Measurements from ENCODE around the gene MOG. TPM values are rescaled to one million over a fixed set of nuclear protein-coding genes. Genes with fewer than 3 reads are reported as not detected.
"Not testable (repeated sequence)": the region's sequence is repeated elsewhere in the genome, so short reads cannot be mapped to it uniquely, and the experiment has no call there.

Gene MOG
- total and polyA plus RNA-seq, 8 donors, result not detected

DNA sequence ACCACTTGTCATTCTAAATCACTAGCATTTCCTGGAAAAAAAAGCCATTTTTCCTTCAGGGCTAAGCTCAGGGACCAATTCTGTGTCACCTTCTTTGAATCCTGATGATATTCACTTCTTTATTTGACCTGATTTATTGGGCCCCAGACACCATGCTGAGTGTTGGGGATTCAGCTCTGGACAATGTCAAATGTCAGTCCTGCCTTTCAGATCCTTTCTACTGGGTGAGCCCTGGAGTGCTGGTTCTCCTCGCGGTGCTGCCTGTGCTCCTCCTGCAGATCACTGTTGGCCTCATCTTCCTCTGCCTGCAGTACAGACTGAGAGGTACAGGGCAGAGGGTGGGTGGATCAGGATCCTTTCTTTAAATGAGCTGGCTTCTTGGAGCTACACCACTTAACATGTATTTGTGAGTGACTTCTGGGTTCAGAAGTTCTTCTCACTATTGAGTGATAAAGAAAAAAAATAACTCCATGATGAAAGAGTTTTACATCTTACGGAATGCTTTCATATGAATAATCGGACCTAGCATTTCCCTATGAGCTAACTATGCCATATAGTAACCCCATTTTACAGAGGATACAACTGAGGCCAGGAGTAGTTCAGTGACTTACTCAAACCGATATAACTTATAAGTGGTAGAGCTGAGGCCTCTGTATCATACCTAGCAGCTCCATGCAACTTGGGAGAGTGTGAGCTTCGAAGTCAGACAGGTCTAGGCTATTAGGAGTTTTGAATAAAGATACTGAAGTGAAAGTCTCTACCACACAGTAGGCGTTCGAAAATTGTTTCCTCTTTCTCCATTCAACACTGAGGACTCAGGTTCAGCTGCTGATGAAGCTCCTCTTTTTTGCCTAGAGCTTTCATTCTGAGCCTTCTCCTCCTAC is 9.3 kb downstream of the MOG start:
- 55 to 61% methylated on average over 8 of the region's 8 CpGs for WGBS, 2 donors
- no peak for FAIRE-seq
- ATAC-seq, result no peak
- Histone ChIP-seq H3K27ac (no peak overlapping the region), H3K36me3 (no peaks in the 10 kb centered on the region), H3K4me3 (no peak overlapping the region), H3K4me1 (no peaks in the 10 kb centered on the region), H3K9me3 (no peaks in the 10 kb centered on the region), H3K27me3 (peaks cover 0 to 8% (median 0%) of the 10 kb centered on the region in 4 donors)
- no peak for TF ChIP-seq CTCF (IDR thresholded peaks at IDR 0.05)
- intact Hi-C loops (cut with DNase I), result no loop called here
- no peak for DNase-seq

DNA sequence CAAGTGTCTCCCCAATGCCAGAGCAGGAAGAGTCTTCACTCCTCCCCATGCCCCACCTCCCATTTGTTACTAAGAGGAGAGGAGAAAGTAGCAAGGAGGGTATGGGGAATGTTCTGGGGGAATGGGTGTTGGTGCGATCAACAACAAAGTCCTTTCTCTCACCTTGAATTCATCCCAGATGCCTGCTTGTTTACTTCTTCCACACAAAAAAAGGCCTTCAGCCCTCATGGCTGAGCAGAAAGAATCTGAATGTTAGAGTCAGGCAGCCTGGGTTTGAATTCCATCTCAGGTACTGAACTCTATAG is 9.9 kb downstream of the MOG start:
- 80 to 92% methylated on average over 1 of the region's 1 CpG for WGBS, 2 donors
- Histone ChIP-seq H3K27ac (no peak overlapping the region), H3K27me3 (peaks cover 0 to 8% (median 0%) of the 10 kb centered on the region in 4 donors), H3K9me3 (no peaks in the 10 kb centered on the region), H3K4me3 (no peak overlapping the region), H3K4me1 (no peaks in the 10 kb centered on the region), H3K36me3 (no peaks in the 10 kb centered on the region)
- no peak for FAIRE-seq
- intact Hi-C loops (cut with DNase I), result no loop called here
- TF ChIP-seq CTCF (IDR thresholded peaks at IDR 0.05), result no peak
- no peak for DNase-seq
- no peak for ATAC-seq

DNA sequence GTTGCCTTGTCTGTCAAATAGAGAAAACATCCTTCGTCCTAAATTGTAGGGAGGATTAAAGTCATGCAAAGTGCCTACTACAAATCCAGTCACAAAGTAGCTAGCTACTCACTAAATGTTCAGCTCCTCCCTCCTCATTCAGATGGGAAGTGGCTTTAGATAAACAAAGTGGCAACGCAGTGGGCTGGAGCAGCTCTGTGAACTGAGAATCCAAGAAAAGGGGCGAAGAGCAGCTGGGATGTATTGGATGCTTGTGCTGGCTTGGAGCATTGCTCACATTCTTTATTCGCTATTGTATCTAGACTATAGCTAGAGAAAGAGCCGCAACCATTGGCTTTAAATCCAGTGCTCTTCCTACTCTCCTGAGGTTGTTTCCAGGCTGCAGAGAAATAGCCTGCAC is 10.3 kb downstream of the MOG start:
- Histone ChIP-seq H3K4me3 (no peak overlapping the region), H3K27me3 (peaks cover 0 to 8% (median 0%) of the 10 kb centered on the region in 4 donors)

GRCh38 chr6:29671026-29671425 is 14.1 kb downstream of the MOG start:
- DNase-seq, result no peak
- no peak for FAIRE-seq
- TF ChIP-seq CTCF (IDR thresholded peaks at IDR 0.05), result no peak
- no peaks in the 10 kb centered on the region for H3K9me3 ChIP-seq
- no peak overlapping the region for H3K4me3 ChIP-seq
- intact Hi-C loops (cut with DNase I), result no loop called here
- H3K27me3 ChIP-seq, result no peaks in the 10 kb centered on the region
- WGBS, 2 donors, result 5 to 9% methylated on average over 1 of the region's 1 CpG
- H3K27ac ChIP-seq, result no peak overlapping the region
- no peak for ATAC-seq
- H3K36me3 ChIP-seq, result no peaks in the 10 kb centered on the region
- H3K4me1 ChIP-seq, result no peaks in the 10 kb centered on the region

More for the DNA sequence above, 10.3 kb downstream of the MOG start:
- H3K27ac ChIP-seq, result no peak overlapping the region
- no peak for ATAC-seq
- H3K36me3 ChIP-seq, result no peaks in the 10 kb centered on the region
- intact Hi-C loops (cut with DNase I), result no loop called here
- TF ChIP-seq CTCF (IDR thresholded peaks at IDR 0.05), result no peak
- 39 to 43% methylated on average over 5 of the region's 5 CpGs for WGBS, 2 donors
- no peak for DNase-seq
- H3K9me3 ChIP-seq, result no peaks in the 10 kb centered on the region
- FAIRE-seq, result no peak
- H3K4me1 ChIP-seq, result no peaks in the 10 kb centered on the region

DNA sequence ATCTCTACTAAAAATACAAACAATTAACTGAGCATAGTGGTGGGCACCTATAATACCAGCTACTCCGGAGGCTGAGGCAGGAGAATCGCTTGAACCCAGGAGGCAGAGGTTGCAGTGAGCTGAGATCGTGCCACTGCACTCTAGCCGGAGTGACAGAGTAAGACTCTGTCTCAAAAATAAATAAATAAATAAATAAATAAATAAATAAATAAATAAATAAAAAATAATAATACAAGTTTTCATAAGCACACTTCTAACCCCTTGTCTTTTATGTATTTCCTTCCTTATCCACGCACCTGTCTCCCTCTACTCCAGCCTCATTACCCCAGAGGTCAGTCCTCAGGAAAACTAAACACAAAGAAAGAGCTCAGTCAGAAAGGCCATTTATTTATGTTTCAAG is 15.2 kb downstream of the MOG start:
- 79 to 91% methylated on average over 5 of the region's 5 CpGs for WGBS, 2 donors
- H3K27ac ChIP-seq; H3K36me3 ChIP-seq; H3K4me3 ChIP-seq; intact Hi-C loops (cut with DNase I); FAIRE-seq; H3K27me3 ChIP-seq; H3K9me3 ChIP-seq; DNase-seq; ATAC-seq; H3K4me1 ChIP-seq: not testable (repeated sequence)
